Smooth muscle cell (in vitro differentiated cells): Measurements from ENCODE around the gene SEC22B. TPM values are rescaled to one million over a fixed set of nuclear protein-coding genes. Genes with fewer than 3 reads are reported as not detected.
"Not testable (repeated sequence)": the region's sequence is repeated elsewhere in the genome, so short reads cannot be mapped to it uniquely, and the experiment has no call there.

Source experiments
- DNase-seq: peaks from one replicate; lab custom pipeline; 2025; ENCODE audit not compliant: unreplicated experiment; lab: John Stamatoyannopoulos, UW
- H2AFZ ChIP-seq: fragments of 200-600 bp; sonication (generic); 2 replicates; pipeline ENCODE4 v1.6.0; 2016; ENCODE audit warnings: antibody characterized with exemption, low read depth, mild to moderate bottlenecking
- H3F3A ChIP-seq: fragments of 200-600 bp; sonication (generic); 2 replicates; pipeline ENCODE4 v1.6.0; 2017; ENCODE audit warnings: antibody characterized with exemption, low read depth
- H3K27ac ChIP-seq: fragments of 200-600 bp; sonication (generic); 2 replicates; pipeline ENCODE4 v1.5.1; 2016; ENCODE audit warnings: low read depth, mild to moderate bottlenecking
- H3K27me3 ChIP-seq: fragments of 200-600 bp; sonication (generic); 2 replicates; pipeline ENCODE4 v1.6.1; 2016; ENCODE audit warnings: low read depth, mild to moderate bottlenecking
- H3K36me3 ChIP-seq: fragments of 200-600 bp; sonication (generic); 2 replicates; pipeline ENCODE4 v1.5.1; 2016; ENCODE audit warnings: low read depth
- H3K4me1 ChIP-seq: fragments of 200-600 bp; sonication (generic); 2 replicates; pipeline ENCODE4 v1.5.1; 2016; ENCODE audit warnings: low read depth
- H3K4me2 ChIP-seq: fragments of 200-600 bp; sonication (generic); 2 replicates; pipeline ENCODE4 v1.6.0; 2016; ENCODE audit warnings: mild to moderate bottlenecking
- H3K4me3 ChIP-seq: fragments of 200-600 bp; sonication (generic); 2 replicates; pipeline ENCODE4 v1.5.1; 2016; ENCODE audit warnings: mild to moderate bottlenecking
- H3K79me2 ChIP-seq: fragments of 200-600 bp; sonication (generic); 2 replicates; pipeline ENCODE4 v1.6.0; 2016; ENCODE audit warnings: low read depth, mild to moderate bottlenecking
- H3K9ac ChIP-seq: fragments of 200-600 bp; sonication (generic); 2 replicates; pipeline ENCODE4 v1.6.0; 2016; ENCODE audit warnings: low read depth
- H3K9me3 ChIP-seq: fragments of 200-600 bp; sonication (generic); replicated peaks from 2 replicates; pipeline ENCODE4 v1.5.1; 2016; ENCODE audit warnings: low read depth
- H4K20me1 ChIP-seq: fragments of 200-600 bp; sonication (generic); 2 replicates; pipeline ENCODE4 v1.6.0; 2016; ENCODE audit warnings: low read depth
- WGBS: methylation state at CpG from one replicate; pipeline ENCODE4 v1.1.7; 2016; ENCODE audit warnings: low lambda C conversion rate; 5-methylcytosine and 5-hydroxymethylcytosine counted together
- polyA plus RNA-seq: library from polyadenylated mRNA; unstranded; fragments of >200 nt; fragmentation: Nextera tagmentation; extraction: Ambion mirVana; gene quantifications from 2 replicates; pipeline ENCODE4 v1.2.1, GENCODE V29; 2016
- small RNA-seq: library from RNA; depleted of rRNA; stranded (forward); fragments of <200 nt; gene quantifications from one replicate; pipeline ENCODE3, GENCODE V24; 2014
- total RNA-seq: library from RNA; depleted of rRNA; stranded (reverse); fragments of >200 nt; gene quantifications from 2 replicates; pipeline ENCODE4 v1.2.3, GENCODE V29; 2014

SEC22B gene
- total and polyA plus RNA-seq, 2 experiments from 2014 or later: 36.4 to 55.0 TPM

DNA sequence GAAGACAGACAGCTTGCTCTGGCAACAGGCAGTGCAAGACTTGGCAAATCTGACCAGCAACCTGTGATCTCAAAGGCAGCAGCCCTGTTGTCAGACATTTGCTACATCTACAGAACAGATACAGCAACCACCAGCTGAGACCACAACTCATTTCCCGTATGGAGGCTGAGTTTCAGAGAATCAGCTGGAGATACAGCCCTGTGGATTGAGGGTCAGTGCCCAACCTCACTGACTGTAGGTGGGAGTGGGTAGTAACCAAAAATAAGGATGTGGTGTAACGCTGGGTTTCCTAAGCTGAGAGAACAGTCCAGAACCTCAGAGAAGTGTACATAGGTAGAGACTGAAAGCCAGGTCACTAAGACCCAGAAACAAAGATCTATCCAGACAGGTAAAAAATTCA, 71.0 kb downstream of the SEC22B start:
- not testable (repeated sequence) for H2AFZ ChIP-seq, H3K79me2 ChIP-seq, H3K27ac ChIP-seq, H4K20me1 ChIP-seq, H3K4me3 ChIP-seq, H3F3A ChIP-seq, H3K9me3 ChIP-seq, DNase-seq, H3K4me1 ChIP-seq, H3K9ac ChIP-seq, H3K4me2 ChIP-seq, H3K27me3 ChIP-seq, H3K36me3 ChIP-seq
- WGBS: 100% methylated on average over 1 of the region's 2 CpGs

- H3K4me2 ChIP-seq, H3K4me1 ChIP-seq, H3K4me3 ChIP-seq, H3K79me2 ChIP-seq, H2AFZ ChIP-seq, H3K9me3 ChIP-seq, H3F3A ChIP-seq, H3K9ac ChIP-seq, H3K36me3 ChIP-seq, H4K20me1 ChIP-seq, DNase-seq, H3K27me3 ChIP-seq, H3K27ac ChIP-seq: not testable (repeated sequence)
- WGBS: no CpG with 5 or more reads among the region's 3 CpGs
Measured at GRCh38 chr1:120103768-120104167, 72.6 kb downstream of the SEC22B start.

GRCh38 chr1:120101593-120101992, 74.7 kb downstream of the SEC22B start:
- H3K4me2 ChIP-seq, H3K4me3 ChIP-seq, H3K4me1 ChIP-seq, H3K79me2 ChIP-seq, DNase-seq, H3K9me3 ChIP-seq, H3F3A ChIP-seq, H4K20me1 ChIP-seq, H3K27ac ChIP-seq, H3K27me3 ChIP-seq, H3K36me3 ChIP-seq, H3K9ac ChIP-seq, H2AFZ ChIP-seq: not testable (repeated sequence)
- WGBS: 100% methylated on average over 1 of the region's 1 CpG

Small RNAs within 50 kb of the gene (small RNA-seq; reads per million reads assigned to genes)
- gene RNU6-465P: not detected

Other genes starting within 250 kb of the SEC22B start
- 122 and 133 TPM in 2 replicates for gene NOTCH2, start 106.9 kb downstream of the SEC22B start, total RNA-seq
- gene NOTCH2, start 106.9 kb downstream of the SEC22B start, polyA plus RNA-seq: 50.3 and 56.0 TPM in 2 replicates
- 16.7 and 21.9 TPM in 2 replicates for gene NBPF8, start 238.5 kb upstream of the SEC22B start, total RNA-seq
- 7.2 and 7.7 TPM in 2 replicates for gene NBPF8, start 238.5 kb upstream of the SEC22B start, polyA plus RNA-seq